GM18526 (cell line): ENCODE results near the gene AP3D1.

Source experiments
- POLR2A ChIP-seq: IDR thresholded peaks from 3 replicates; pipeline ENCODE4 v1.6.1; 2011; ENCODE audit not compliant: insufficient read length; ENCODE audit errors: extremely low read depth

AP3D1 gene

GRCh38 chr19:2144190-2144589 is 7.2 kb downstream of the AP3D1 start:
- no peak for TF ChIP-seq POLR2A

- no peak for TF ChIP-seq POLR2A
Observed at GRCh38 chr19:2142173-2142829, 9.1 kb downstream of the AP3D1 start.

- no peak for TF ChIP-seq POLR2A
Observed at GRCh38 chr19:2140138-2140569, 11.2 kb downstream of the AP3D1 start.

- no peak for TF ChIP-seq POLR2A
Observed at GRCh38 chr19:2139385-2140137, 11.8 kb downstream of the AP3D1 start.

GRCh38 chr19:2138061-2138728 is 13.2 kb downstream of the AP3D1 start:
- TF ChIP-seq POLR2A, result no peak

GRCh38 chr19:2136796-2137195 is 14.6 kb downstream of the AP3D1 start:
- no peak for TF ChIP-seq POLR2A

- no peak for TF ChIP-seq POLR2A
Observed at GRCh38 chr19:2135474-2136402, 15.6 kb downstream of the AP3D1 start.

GRCh38 chr19:2132731-2133490 is 18.5 kb downstream of the AP3D1 start:
- TF ChIP-seq POLR2A, result no peak

- no peak for TF ChIP-seq POLR2A
Observed at GRCh38 chr19:2132191-2132590, 19.2 kb downstream of the AP3D1 start.

- no peak for TF ChIP-seq POLR2A
Observed at GRCh38 chr19:2129892-2130770, 21.2 kb downstream of the AP3D1 start.

GRCh38 chr19:2129486-2129885 is 21.9 kb downstream of the AP3D1 start:
- TF ChIP-seq POLR2A, result no peak

GRCh38 chr19:2129022-2129421 is 22.3 kb downstream of the AP3D1 start:
- no peak for TF ChIP-seq POLR2A

- TF ChIP-seq POLR2A, result no peak
Observed at GRCh38 chr19:2127758-2128157, 23.6 kb downstream of the AP3D1 start.
